GM19023 (cell line): ENCODE measurements around the gene GLS2.
"Not testable (repeated sequence)": the region's sequence is repeated elsewhere in the genome, so short reads cannot be mapped to it uniquely, and the experiment has no call there.

Source experiments
- ATAC-seq: cut with Tn5 transposase; IDR thresholded peaks from one replicate; pipeline ENCODE4 v1.9.1; 2021; ENCODE audit warnings: mild to moderate bottlenecking, moderate library complexity; ENCODE audit not compliant: unreplicated experiment

The GLS2 gene

GRCh38 chr12:56493409-56494105, 5.6 kb upstream of the GLS2 start:
- ATAC-seq, result not testable (repeated sequence)

- no peak for ATAC-seq
These were observed 2.4 kb upstream of the GLS2 start for GRCh38 chr12:56490360-56490759.

GRCh38 chr12:56487448-56488040, 417 bp downstream of the GLS2 start:
- peak; percentile 24 for ATAC-seq

- no peak for ATAC-seq
These were observed 1.3 kb downstream of the GLS2 start for GRCh38 chr12:56486694-56487093.

- ATAC-seq, result no peak
These were observed 3.4 kb downstream of the GLS2 start for GRCh38 chr12:56484566-56484965.

- no peak for ATAC-seq
These were observed 8.3 kb downstream of the GLS2 start for GRCh38 chr12:56479625-56480024.

- ATAC-seq, result no peak
These were observed 10.3 kb downstream of the GLS2 start for GRCh38 chr12:56477521-56478225.

- no peak for ATAC-seq
These were observed 11.0 kb downstream of the GLS2 start for GRCh38 chr12:56476972-56477432.

- no peak for ATAC-seq
These were observed 11.8 kb downstream of the GLS2 start for GRCh38 chr12:56476143-56476542.

- no peak for ATAC-seq
These were observed 13.6 kb downstream of the GLS2 start for GRCh38 chr12:56474389-56474788.

GRCh38 chr12:56469007-56469930, 18.7 kb downstream of the GLS2 start:
- ATAC-seq, result no peak

- peak; percentile 90 for ATAC-seq
These were observed 19.6 kb downstream of the GLS2 start, which contains the start of gene SPRYD4 for GRCh38 chr12:56468216-56469006. Gene SPRYD4, plus strand, starts transcription at chr12:56468578. Its CDS starts 14 bp downstream, at chr12:56468592.

- no peak for ATAC-seq
These were observed 25.4 kb downstream of the GLS2 start for GRCh38 chr12:56462565-56462964.

- ATAC-seq, result no peak
These were observed 26.5 kb downstream of the GLS2 start for GRCh38 chr12:56461235-56462159.

GRCh38 chr12:56457817-56458216, 30.1 kb downstream of the GLS2 start:
- no peak for ATAC-seq

GRCh38 chr12:56454557-56454956, 33.4 kb downstream of the GLS2 start, which contains the start of gene MIP:
Gene MIP, minus strand, starts transcription at chr12:56454657. Its CDS starts 44 bp downstream, at chr12:56454613.
- no peak for ATAC-seq

GRCh38 chr12:56451147-56451546, 36.8 kb downstream of the GLS2 start:
- no peak for ATAC-seq

GRCh38 chr12:56450241-56450640, 37.7 kb downstream of the GLS2 start:
- no peak for ATAC-seq

- no peak for ATAC-seq
These were observed 38.4 kb downstream of the GLS2 start for GRCh38 chr12:56449622-56449984.
